Type B pancreatic cell (in vitro differentiated cells): ENCODE data around the gene CBX7. TPM values are rescaled to one million over a fixed set of nuclear protein-coding genes. Genes with fewer than 3 reads are reported as not detected.
A peak's percentile ranks its signal among the peaks of the same experiment; 100 is the strongest.

Experiments
- DNase-seq: peaks from one replicate; pipeline ENCODE4 v3.0.0; 2021; ENCODE audit warnings: mixed read lengths; ENCODE audit not compliant: unreplicated experiment; ENCODE audit errors: extremely low spot score
- H3K27ac Mint-ChIP-seq: 2 replicates; pipeline ENCODE4 v1.8.0; 2021; ENCODE audit warnings: mild to moderate bottlenecking, mixed read lengths
- H3K27me3 Mint-ChIP-seq: 2 replicates; pipeline ENCODE4 v1.8.0; 2021; ENCODE audit warnings: mixed read lengths
- H3K36me3 Mint-ChIP-seq: 2 replicates; pipeline ENCODE4 v1.8.0; 2021; ENCODE audit warnings: mixed read lengths
- H3K4me1 Mint-ChIP-seq: one replicate; pipeline ENCODE4 v1.8.0; 2021; ENCODE audit warnings: mixed read lengths; ENCODE audit not compliant: unreplicated experiment
- H3K4me3 Mint-ChIP-seq: 2 replicates; pipeline ENCODE4 v1.8.0; 2021; ENCODE audit warnings: mild to moderate bottlenecking, mixed read lengths
- H3K9me3 Mint-ChIP-seq: 2 replicates; pipeline ENCODE4 v1.8.0; 2021; ENCODE audit warnings: mixed read lengths
- total RNA-seq: library from RNA; stranded (reverse); gene quantifications from 2 replicates; pipeline ENCODE4 v1.2.1, GENCODE V29; 2021; ENCODE audit warnings: low replicate concordance
- TF ChIP-seq, protein P1 (sequence below): fragments of 200-600 bp; sonication (generic); conservative IDR thresholded peaks from 2 replicates; pipeline ENCODE4 v1.5.0; 2021; ENCODE audit warnings: antibody characterized with exemption, mild to moderate bottlenecking

Gene CBX7
- total RNA-seq, 1 donor from 2014 or later = 4.8 TPM

DNA sequence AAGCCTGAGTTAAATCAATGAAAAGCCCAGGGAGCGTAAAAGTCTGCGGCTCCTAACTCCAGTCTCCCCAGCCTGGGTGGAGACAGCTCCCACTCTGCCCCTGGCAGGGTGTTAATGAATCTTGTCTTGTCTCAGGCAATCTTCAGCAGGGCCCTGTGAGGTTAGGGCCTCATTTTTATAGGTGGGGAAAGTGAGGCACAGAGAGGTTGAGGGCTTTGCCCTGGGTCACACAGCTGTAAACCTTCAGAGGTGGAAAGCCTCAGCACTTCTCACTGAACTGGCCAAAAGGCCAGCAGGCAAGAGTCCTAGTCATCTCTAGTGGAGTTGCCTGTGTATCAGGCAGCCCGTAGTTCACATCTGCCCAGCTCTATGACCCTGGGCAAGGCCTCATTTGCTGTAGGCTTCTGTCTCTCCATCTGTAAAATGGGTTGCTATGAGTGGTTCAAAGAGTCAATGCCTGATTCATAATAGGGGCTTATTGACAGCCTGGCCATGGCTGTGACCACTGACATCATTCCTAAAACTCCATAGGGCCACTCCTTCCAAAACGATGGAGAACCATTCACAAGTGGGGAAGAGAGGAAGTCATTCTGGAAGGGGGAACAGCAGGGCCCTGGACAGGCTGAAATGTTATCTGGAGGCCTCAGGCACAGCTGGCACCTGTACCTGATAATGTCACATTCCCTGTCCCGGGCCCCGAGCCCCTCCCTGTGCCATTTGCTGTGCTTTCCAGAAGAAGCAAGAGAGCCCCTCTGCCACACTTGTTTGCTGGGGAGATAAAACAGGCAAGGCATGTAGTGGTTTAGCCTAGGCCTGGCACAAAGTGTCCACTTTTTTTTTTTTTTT is 6.0 kb downstream of the CBX7 start:
- no peaks in the 10 kb centered on the region for H3K9me3 Mint-ChIP-seq
- peaks cover 6% of the 10 kb centered on the region for H3K4me1 Mint-ChIP-seq
- no peak for DNase-seq
- TF ChIP-seq, protein P1, sequence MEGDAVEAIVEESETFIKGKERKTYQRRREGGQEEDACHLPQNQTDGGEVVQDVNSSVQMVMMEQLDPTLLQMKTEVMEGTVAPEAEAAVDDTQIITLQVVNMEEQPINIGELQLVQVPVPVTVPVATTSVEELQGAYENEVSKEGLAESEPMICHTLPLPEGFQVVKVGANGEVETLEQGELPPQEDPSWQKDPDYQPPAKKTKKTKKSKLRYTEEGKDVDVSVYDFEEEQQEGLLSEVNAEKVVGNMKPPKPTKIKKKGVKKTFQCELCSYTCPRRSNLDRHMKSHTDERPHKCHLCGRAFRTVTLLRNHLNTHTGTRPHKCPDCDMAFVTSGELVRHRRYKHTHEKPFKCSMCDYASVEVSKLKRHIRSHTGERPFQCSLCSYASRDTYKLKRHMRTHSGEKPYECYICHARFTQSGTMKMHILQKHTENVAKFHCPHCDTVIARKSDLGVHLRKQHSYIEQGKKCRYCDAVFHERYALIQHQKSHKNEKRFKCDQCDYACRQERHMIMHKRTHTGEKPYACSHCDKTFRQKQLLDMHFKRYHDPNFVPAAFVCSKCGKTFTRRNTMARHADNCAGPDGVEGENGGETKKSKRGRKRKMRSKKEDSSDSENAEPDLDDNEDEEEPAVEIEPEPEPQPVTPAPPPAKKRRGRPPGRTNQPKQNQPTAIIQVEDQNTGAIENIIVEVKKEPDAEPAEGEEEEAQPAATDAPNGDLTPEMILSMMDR = no peak
- H3K27me3 Mint-ChIP-seq = peaks cover 12% of the 10 kb centered on the region
- no peaks in the 10 kb centered on the region for H3K36me3 Mint-ChIP-seq
- peak overlapping the region; percentile 86 for H3K4me3 Mint-ChIP-seq
- peak overlapping the region; percentile 53 for H3K27ac Mint-ChIP-seq

DNA sequence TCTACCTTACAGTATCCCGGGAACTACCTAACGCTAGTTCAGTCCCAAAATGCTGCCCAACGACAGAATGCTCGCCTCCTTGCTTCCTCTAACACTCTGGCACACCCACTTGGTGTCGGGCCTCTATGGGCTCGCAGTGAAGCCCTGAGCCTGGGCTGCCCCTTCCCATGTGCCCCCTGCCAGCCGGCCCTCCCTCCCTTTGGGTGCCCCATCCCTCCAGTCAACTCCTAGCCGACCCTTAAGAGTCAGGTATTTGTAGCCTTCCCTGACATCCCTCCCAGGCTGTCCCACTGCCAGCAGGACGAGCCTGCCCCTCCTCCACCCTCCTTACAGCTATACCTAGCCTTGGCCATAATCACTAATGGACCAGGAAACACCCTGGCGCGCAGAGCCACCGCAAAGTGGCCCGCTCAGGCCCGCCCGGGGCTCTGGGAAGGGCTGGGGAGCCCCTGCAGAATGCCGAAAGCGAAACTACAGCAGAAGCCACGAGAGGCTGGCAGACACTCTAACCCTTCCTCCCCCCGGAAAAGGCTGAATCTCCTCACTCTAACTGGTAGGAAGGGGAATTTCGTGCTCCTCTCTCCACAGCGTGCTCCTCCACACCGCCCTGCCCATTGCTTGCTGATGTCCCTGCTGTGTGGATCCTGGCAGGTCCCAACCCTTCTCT is 8.2 kb downstream of the CBX7 start:
- no peaks in the 10 kb centered on the region for H3K4me1 Mint-ChIP-seq
- DNase-seq = no peak
- peaks cover 12% of the 10 kb centered on the region for H3K27me3 Mint-ChIP-seq
- H3K27ac Mint-ChIP-seq = peak overlapping the region; percentile 67
- H3K4me3 Mint-ChIP-seq = peak overlapping the region; percentile 80
- no peaks in the 10 kb centered on the region for H3K9me3 Mint-ChIP-seq
- TF ChIP-seq, protein P1 = no peak
- H3K36me3 Mint-ChIP-seq = no peaks in the 10 kb centered on the region

DNA sequence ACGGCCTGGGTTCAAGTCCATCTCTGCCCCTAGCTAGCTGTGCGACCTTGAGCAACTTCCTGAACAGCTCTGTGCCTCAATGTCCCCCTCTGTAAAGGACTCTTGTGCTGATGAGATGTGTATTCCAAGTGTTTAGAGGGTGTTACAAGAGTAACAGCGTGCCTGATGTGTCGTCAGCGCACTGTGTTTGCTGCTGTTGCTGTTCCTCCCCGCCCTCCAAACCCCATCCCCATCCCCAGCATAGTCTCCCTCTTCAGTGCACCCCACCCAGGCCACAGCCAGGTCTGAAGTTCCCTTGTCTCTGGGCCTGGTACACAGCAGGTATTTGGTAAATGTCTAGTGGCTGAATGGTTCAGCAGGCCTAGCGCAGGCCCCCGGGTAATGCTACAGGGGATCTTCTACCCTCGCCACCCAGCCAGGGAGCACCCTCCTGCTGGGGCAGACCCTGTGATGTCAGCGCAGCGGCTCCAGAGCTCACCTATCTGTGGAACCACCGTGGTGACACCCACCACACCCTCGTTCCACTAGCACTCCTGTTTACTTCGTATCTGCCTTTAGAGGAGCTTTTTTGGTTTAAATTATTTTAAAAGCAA is 10.3 kb downstream of the CBX7 start:
- H3K27ac Mint-ChIP-seq = no peak overlapping the region
- DNase-seq = no peak
- H3K4me3 Mint-ChIP-seq = no peak overlapping the region
- H3K27me3 Mint-ChIP-seq = peaks cover 12% of the 10 kb centered on the region
- TF ChIP-seq, protein P1 = no peak
- H3K9me3 Mint-ChIP-seq = no peaks in the 10 kb centered on the region
- no peaks in the 10 kb centered on the region for H3K4me1 Mint-ChIP-seq
- H3K36me3 Mint-ChIP-seq = no peaks in the 10 kb centered on the region

DNA sequence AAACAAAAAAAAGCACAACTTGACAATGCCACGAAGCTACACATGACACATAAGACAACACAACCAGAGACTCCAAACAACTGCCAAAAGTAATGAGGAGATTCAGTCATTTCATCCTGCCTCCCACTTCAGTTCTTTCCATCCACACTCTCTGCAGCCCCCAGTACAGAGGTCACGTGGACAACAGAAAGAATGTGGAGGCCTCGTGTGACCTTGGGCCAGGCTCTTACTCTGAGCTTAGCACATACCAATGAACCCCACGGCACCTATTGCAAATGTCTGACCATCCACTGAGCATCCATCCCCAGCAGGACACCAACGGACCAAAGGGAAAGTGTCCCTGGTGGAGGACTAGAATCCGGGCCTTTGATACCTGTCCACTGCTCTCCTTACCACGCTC is 12.5 kb downstream of the CBX7 start:
- TF ChIP-seq, protein P1 = no peak
- Mint-ChIP-seq H3K9me3 (no peaks in the 10 kb centered on the region), H3K36me3 (no peaks in the 10 kb centered on the region), H3K27me3 (peaks cover 12% of the 10 kb centered on the region), H3K4me1 (peaks cover 5% of the 10 kb centered on the region), H3K4me3 (no peak overlapping the region), H3K27ac (no peak overlapping the region)
- DNase-seq = no peak

DNA sequence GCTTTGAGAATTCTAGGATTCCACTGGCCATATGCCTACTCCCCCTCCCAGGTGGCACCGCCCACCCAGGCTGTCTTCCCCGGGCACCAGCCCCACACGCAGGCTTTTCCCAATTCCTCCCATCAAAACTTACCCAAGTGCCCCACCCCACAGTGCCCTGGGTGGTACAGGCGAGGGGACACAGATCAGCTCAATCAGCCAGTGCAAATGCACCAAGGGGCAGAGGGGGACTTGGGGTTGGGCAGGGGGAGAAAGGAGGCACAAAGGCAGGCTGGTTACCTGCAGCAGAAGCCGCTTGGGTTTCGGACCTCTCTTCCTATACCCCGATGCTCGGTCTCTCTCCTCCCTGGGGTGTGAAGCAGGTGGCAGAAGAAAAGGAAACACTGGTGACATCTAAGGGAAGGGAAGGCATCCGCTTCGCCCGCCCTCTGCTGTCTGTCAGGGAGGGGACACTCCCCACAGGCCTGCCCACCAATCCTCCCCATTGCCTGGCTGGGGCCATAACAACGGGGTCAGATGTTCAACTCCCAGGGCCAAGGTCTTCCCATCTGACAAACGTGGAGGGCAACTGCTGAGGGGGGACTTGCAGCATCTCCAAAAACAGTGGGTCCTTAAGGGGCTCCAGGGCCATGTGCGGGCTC is 14.0 kb downstream of the CBX7 start:
- DNase-seq = no peak
- TF ChIP-seq, protein P1 = no peak
- Mint-ChIP-seq H3K4me1 (peaks cover 6% of the 10 kb centered on the region), H3K36me3 (no peaks in the 10 kb centered on the region), H3K4me3 (no peak overlapping the region), H3K9me3 (no peaks in the 10 kb centered on the region), H3K27me3 (peaks cover under 1% of the 10 kb centered on the region), H3K27ac (no peak overlapping the region)
